Stimulated activated naive CD8-positive, alpha-beta T cell treated with anti-CD3 and anti-CD28 coated beads, Interleukin-15, amount 100 ng/mL, for 72 hours (primary cell): ENCODE data around the gene ABI3BP.

Experiments used
- ATAC-seq: fragments of 150-1000 bp; cut with Tn5 transposase; 2 replicates; pipeline ENCODE4 v1.10.0; 2021; ENCODE audit warnings: mild to moderate bottlenecking, moderate library complexity
- DNase-seq, 2 donors: peaks; one replicate each; pipeline ENCODE4 v3.0.0; 2021 to 2022
- H3K27ac Mint-ChIP-seq, 2 donors: one replicate each; pipeline ENCODE4 v1.8.0; 2022; ENCODE audit warnings: mild to moderate bottlenecking in 2 of 2, mixed read lengths in 2 of 2, moderate library complexity in 2 of 2
- H3K27me3 Mint-ChIP-seq: one replicate; pipeline ENCODE4 v1.8.0; 2022; ENCODE audit warnings: mixed read lengths
- H3K4me1 Mint-ChIP-seq: one replicate; pipeline ENCODE4 v1.8.0; 2022; ENCODE audit warnings: mild to moderate bottlenecking, mixed read lengths
- H3K4me3 Mint-ChIP-seq, 2 donors: one replicate each; pipeline ENCODE4 v1.8.0; 2022; ENCODE audit warnings: mild to moderate bottlenecking in 2 of 2, mixed read lengths in 2 of 2, moderate library complexity in 1 of 2
- H3K9me3 Mint-ChIP-seq, 2 donors: one replicate each; pipeline ENCODE4 v1.8.0; 2022; ENCODE audit warnings: mixed read lengths in 2 of 2

Gene ABI3BP

DNA sequence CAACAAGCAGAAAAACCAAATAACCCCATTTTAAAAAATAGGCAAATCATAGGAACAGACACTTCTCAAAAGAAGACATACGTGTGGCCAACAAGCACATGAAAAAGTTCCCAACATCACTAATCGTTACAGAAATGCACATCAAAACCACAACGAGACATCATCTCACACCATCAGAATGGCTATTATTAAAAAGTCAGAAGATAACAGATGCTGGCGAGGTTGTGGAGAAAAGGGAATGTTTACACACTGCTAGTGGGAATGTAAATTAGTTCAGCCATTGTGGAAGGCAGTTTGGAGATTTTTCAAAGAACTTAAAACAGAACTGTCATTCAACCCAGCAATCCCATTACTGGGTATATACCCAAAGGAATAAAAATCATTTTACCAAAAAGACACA lies 60.7 kb downstream of the ABI3BP start:
- no peaks in the 10 kb centered on the region for H3K9me3 Mint-ChIP-seq

DNA sequence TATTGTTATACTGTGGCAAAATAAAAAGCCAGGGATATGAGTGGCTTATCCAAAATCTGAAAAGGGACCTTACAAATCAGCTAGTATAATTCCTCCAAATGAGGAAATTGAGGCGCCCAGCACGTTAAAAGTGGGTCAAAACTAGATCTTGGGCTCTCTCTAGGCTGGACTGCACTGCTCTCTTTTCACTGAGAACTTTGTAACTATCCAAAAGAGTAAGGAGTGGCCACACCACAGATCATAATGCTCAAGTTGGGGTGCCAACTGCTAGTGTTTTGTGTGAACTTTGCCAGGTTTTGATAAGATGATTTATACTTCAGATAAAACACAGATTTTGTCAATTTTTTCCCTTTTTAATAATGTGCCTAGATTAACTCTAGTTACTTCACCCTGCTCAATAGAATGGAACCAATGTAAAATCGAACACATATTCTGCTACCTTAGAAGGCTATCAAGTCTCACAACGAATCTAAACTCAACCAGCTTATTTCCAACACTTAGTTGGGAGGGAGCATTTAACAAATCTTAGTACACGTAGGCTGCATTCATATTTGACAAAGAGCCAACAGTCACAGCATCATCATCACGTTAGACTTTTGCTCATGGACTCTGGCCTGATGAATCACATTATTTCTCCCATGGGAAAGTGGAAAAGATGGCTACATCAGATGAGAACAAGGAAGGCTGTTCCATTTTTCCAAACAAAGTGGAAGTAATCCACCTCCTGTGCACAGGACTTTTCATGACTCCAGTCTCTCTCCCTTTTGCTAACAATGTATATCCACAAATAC lies 64.4 kb downstream of the ABI3BP start:
- no peak for ATAC-seq
- Mint-ChIP-seq H3K9me3 (no peaks in the 10 kb centered on the region), H3K4me1 (no peaks in the 10 kb centered on the region), H3K27ac (no peak overlapping the region), H3K4me3 (no peak overlapping the region), H3K27me3 (peaks cover 6% of the 10 kb centered on the region)
- no peak for DNase-seq

More for the DNA sequence above, 60.7 kb downstream of the ABI3BP start:
- Mint-ChIP-seq H3K4me3 (no peak overlapping the region), H3K27ac (no peak overlapping the region), H3K4me1 (no peaks in the 10 kb centered on the region), H3K27me3 (peaks cover 6% of the 10 kb centered on the region)
- DNase-seq = no peak
- no peak for ATAC-seq

DNA sequence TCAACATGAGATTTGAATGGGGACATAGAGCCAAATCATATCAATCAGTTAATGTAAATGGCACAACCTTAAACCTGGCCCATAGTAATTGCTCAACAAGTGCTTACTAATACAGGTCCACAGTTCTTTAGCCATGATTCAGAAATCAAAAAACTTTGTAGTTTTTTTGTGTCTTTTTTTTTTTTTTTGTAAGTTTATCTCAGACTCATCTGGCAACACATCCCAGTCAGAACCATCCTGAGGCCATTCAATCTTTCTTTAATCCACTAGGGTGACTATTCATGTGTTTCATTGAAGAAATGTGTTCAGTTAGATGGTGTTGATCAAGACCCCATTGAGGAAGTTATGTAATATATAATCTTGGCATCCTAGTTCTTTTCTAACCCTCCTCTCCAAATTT lies 65.4 kb downstream of the ABI3BP start:
- H3K27ac Mint-ChIP-seq = no peak overlapping the region
- ATAC-seq = no peak

DNA sequence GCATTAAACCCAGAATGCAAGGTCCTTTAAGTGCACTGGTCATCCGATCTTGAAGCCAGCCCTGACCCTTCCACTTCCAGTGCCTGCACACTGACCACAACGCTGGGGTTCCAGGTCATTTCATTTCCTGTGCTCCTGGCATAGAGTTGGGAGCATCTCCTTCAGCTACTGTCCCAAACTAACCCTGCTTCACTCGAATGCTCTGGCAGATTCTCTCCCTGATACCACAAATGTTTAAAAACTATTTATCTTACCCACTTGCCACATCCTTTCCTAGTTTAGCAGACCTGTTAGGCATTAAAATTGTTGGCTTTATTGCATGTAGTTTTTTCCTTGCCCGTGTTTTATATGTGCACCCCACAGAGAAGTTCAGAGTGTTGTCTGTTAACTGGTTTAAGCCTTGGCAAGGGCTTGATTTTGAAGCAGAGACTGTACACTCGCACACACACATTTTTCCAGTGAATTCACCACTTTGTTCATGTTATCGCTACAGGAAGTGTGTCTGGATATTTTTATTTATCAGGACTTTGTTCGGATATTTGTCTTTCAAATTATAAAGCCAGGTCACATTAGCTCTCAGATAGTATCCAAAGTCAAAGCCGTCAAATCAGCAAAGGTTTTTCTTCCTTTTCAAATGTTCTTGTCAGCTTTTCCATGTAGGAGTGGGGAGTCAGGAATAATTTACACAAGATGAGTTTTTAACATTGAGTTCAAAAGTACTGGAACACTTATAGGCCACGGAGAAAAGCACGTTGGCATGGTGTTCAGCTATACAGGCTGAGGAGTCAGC lies 77.3 kb downstream of the ABI3BP start:
- Mint-ChIP-seq H3K4me3 (no peak overlapping the region), H3K27ac (no peak overlapping the region), H3K27me3 (no peaks in the 10 kb centered on the region), H3K9me3 (no peaks in the 10 kb centered on the region), H3K4me1 (no peaks in the 10 kb centered on the region)
- ATAC-seq (peak; percentile 18), DNase-seq (no peak)

More for the DNA sequence above, 65.4 kb downstream of the ABI3BP start:
- H3K27me3 Mint-ChIP-seq = peaks cover 6% of the 10 kb centered on the region
- H3K4me3 Mint-ChIP-seq = no peak overlapping the region
- H3K4me1 Mint-ChIP-seq = no peaks in the 10 kb centered on the region
- DNase-seq = no peak
- no peaks in the 10 kb centered on the region for H3K9me3 Mint-ChIP-seq

DNA sequence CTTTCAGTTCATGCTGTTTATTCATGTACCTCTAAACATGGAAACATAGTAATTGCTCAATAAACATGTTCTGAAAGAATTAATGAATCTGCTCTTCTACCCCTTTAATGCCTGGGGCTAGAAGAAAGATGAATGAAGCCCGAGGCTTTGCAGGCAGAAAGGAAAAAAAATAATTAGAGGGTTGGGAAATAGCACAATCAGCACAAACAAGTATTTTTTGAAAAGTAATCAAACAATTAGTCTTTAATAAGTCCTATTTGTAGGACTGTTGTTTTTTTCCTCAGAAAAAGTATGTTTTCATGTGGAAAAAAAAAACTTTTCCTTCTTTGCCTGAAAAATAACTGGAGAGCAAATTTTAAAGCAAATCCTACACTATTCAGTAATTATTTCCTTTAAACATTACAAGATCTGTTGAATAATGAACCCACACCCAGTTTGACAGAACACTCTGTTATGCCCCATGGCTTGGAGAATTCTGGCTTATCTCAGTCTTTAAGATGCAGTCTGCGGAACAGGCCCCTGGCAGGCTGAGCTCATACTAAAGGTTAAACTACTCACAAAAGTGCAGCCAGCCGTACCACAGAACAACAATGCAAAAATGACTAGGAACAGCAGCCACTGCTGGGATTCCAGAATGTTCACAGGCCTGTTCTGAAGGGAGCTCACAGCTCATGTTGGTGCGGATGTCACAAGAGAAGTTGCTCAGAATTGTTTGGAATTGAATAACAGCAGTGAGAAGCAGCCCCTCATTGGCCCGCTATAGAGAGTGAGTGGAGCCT lies 79.2 kb downstream of the ABI3BP start:
- no peaks in the 10 kb centered on the region for H3K4me1 Mint-ChIP-seq
- peak overlapping the region in 1 of 2 donors; percentile 54 for H3K27ac Mint-ChIP-seq
- H3K4me3 Mint-ChIP-seq = no peak overlapping the region
- H3K9me3 Mint-ChIP-seq = no peaks in the 10 kb centered on the region
- no peaks in the 10 kb centered on the region for H3K27me3 Mint-ChIP-seq
- no peak for DNase-seq
- ATAC-seq = no peak

DNA sequence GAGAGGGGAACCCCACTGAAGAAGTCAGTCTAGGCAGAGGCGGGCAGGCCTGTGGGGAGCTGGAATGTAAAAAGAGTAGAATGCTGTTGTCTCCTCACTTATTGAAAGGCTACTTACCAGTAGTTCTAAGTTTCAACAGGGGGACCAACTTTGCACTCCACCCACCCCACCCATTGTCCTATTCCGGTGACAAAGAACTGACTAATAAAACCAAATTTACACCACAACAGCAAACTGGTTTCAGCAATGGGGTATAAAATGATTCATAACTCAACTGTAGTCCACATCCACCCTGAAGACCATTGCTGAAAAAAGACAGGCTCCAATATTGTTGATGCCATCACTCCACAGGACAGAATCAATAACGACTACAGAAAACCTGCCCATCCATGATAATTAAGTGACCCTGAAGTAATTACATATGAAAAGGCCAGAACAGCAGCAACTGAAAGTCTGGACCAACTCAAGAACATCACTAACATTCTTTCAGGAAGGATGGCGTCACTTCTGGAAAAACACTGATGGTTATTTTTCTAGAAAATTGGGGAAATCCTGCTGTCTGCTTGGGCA lies 80.2 kb downstream of the ABI3BP start:
- Mint-ChIP-seq H3K4me3 (no peak overlapping the region), H3K27ac (no peak overlapping the region), H3K4me1 (no peaks in the 10 kb centered on the region), H3K27me3 (no peaks in the 10 kb centered on the region), H3K9me3 (no peaks in the 10 kb centered on the region)
- DNase-seq = no peak
- ATAC-seq = no peak

DNA sequence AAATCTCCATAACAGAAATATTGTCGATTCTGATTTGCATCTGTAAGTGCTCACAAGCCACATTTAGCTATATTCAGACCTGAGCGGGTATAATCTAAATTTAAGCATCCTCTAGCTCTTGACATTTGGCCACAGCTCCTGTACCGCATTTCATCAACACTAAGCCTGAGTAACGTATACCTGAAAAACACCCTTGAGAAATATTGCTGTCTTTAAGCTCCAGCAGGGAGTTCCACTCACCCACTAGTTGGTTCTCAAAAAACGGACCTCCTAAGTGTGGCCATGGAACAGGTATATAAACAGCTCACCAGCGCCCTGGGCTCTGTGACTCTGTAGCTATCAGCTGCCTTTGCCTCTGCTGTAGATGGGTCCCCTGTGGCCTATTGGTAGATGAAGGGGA lies 80.7 kb downstream of the ABI3BP start:
- Mint-ChIP-seq H3K4me1 (no peaks in the 10 kb centered on the region), H3K4me3 (no peak overlapping the region), H3K27me3 (no peaks in the 10 kb centered on the region), H3K27ac (no peak overlapping the region), H3K9me3 (no peaks in the 10 kb centered on the region)
- ATAC-seq = no peak
- no peak for DNase-seq

DNA sequence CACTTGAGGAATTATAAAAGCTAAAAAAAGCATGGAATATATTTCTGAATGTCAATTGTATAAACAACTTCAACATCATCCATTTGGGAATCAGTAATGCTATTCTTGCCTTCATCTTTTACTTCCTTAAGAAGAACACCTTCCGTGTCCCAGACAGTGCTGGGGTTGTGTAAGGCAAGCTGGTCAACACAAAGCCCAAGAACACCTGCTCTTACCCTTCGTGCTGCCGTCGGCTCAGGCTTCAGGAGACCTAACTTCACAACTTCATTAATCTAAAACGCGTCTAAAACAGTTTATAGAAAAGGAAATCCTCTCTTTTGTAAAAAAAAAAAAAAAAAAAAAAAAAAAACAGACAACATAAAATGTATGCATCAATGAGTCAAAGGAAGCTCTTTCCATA lies 81.3 kb downstream of the ABI3BP start:
- Mint-ChIP-seq H3K4me3 (no peak overlapping the region), H3K9me3 (no peaks in the 10 kb centered on the region), H3K27me3 (no peaks in the 10 kb centered on the region), H3K27ac (no peak overlapping the region), H3K4me1 (no peaks in the 10 kb centered on the region)
- no peak for DNase-seq
- ATAC-seq = no peak

DNA sequence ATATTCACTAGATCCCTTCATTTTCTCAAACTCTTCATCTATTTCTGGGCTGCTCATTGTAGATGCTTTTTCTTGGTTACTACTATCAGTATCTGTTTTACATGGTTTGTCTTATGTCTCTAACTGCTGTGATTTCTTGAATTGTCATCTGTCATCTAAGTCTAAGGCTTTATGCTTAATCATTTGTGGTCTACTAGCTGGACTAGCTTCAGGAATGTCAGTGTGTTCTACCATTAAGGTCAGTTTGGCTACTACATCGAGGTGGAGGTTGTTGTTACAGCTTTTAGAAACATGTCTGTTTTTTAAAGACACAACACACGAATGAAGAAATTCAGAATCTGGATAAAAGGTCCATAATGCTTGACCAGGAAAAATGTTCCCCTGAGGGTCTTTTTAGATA lies 82.2 kb downstream of the ABI3BP start:
- DNase-seq (no peak), ATAC-seq (no peak)
- H3K27ac Mint-ChIP-seq = no peak overlapping the region
- no peaks in the 10 kb centered on the region for H3K9me3 Mint-ChIP-seq
- no peaks in the 10 kb centered on the region for H3K4me1 Mint-ChIP-seq
- no peaks in the 10 kb centered on the region for H3K27me3 Mint-ChIP-seq
- H3K4me3 Mint-ChIP-seq = no peak overlapping the region

DNA sequence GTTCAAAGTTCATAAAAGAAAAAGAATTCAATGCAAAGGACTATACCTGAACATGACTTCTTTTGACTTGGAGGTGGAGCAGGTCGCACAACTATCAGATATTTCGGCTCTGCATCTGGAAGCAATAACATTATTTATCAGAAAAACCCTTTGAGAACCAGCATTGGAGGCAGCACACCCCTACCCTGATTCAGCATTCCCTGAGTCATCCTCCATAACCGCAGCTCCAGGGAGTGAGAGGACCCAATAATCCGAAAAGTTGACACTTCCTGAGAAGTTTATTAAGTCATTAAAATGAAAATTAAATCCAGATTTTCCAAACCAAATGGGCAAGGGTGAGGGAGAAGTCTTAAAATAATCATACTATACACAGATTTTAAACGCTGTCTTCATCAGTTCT lies 90.6 kb downstream of the ABI3BP start:
- Mint-ChIP-seq H3K9me3 (no peaks in the 10 kb centered on the region), H3K27ac (no peak overlapping the region), H3K4me3 (no peak overlapping the region), H3K27me3 (no peaks in the 10 kb centered on the region), H3K4me1 (peaks cover 5% of the 10 kb centered on the region)
- ATAC-seq (no peak), DNase-seq (no peak)

DNA sequence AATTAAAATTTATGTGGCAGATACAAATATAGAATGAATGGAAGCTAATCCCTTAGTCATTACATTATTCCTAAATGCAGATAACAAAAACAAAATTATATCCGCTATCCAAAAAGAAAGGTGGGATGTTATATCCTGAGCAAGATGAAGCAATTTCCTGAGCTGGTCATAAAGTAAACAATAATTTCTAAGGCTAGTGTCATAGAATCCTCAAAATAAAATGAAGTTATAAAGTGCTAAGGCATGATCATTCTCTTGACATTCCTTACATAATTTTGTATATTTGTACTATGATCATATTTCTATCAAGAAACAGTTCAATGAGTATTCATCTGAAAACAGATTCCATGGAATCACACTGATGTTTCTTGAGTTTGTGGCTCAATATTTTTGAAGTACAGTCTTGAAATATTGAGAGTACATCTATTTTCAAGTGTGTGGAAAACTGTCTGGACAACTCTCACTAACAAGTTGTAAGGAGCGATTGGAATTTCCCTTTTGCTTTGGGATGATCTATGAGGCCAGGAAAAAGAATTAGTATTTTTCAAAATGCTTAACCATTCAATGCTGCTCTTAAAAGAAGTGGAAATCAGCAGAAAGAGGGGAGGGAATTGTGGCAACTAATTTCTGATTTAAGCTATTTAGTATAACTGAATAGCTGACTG lies 92.4 kb downstream of the ABI3BP start:
- Mint-ChIP-seq H3K27ac (no peak overlapping the region), H3K4me3 (no peak overlapping the region), H3K4me1 (peaks cover 5% of the 10 kb centered on the region), H3K9me3 (no peaks in the 10 kb centered on the region), H3K27me3 (no peaks in the 10 kb centered on the region)
- DNase-seq (no peak), ATAC-seq (no peak)

DNA sequence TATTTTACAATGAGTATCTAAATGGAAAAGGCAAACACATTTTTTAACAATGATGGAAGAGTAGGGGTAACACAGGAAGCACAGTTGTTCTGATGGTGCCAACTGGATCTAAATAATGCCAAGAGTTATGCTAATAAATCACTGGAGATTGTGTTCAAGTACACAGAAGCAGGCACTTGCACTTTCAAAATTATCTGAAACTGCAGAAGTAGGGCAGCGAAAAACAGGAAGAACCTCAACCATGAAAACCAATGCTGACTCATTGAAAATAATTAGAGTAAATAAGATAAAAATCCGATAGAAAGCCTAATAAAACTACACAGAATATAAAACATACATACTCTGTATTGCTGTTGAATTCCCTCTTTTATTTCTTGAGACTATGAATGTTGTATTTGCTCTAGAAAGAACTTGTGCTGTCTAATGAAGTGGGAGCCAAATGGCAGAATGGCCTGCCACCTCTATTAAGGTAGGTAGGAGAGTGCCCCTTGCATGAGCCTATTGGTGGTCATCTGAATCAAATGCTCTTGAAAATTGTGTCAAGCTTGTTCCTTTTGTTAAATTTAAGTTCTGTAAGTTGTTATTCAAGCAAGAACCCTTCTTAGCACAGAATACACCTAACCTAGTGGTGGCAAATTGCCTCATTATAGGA lies 93.7 kb downstream of the ABI3BP start:
- no peak for ATAC-seq
- H3K27ac Mint-ChIP-seq = peak overlapping the region in 1 of 2 donors; percentile 31

DNA sequence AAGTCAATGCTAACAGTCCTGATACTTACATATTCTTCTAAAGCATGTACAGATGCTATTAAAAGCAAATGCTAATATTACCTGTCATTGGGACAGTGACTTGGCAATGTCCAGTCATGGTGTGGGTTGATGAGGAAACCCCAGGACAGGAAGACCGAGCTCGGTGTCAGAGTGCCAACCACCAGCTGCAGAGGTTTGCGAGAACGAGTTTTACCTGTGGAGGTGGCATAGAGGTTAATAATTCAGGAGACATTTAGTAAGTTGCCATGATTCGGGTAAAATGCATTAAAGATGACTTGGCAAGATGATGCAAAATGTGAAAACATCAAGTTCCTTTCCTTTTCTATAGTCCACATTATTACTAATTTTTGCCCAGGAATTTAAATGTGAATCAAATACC lies 94.5 kb downstream of the ABI3BP start:
- Mint-ChIP-seq H3K27ac (no peak overlapping the region), H3K27me3 (no peaks in the 10 kb centered on the region), H3K9me3 (no peaks in the 10 kb centered on the region), H3K4me3 (no peak overlapping the region), H3K4me1 (peaks cover 5% of the 10 kb centered on the region)
- DNase-seq (no peak), ATAC-seq (no peak)

More for the DNA sequence above, 93.7 kb downstream of the ABI3BP start:
- H3K27me3 Mint-ChIP-seq = no peaks in the 10 kb centered on the region
- H3K9me3 Mint-ChIP-seq = no peaks in the 10 kb centered on the region
- peaks cover 5% of the 10 kb centered on the region for H3K4me1 Mint-ChIP-seq
- DNase-seq = no peak
- H3K4me3 Mint-ChIP-seq = no peak overlapping the region

DNA sequence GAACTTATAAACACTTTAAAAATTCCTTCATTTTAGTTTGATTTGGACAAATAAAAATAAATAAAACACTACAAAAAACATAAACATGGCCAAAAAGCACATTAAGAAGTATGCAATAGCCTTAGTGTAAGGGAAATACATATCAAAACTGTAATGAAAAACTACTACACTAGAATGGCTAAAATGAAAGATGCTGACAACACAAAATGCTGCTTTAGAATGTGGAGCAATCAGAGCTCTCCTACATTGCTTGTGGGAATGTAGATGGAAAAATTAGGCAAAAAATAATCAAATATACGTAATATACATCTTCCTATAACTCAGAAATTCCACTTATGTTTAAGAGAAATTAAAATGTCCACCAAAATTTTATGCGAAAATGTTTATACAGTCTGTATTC lies 96.2 kb downstream of the ABI3BP start:
- Mint-ChIP-seq H3K4me3 (no peak overlapping the region), H3K27ac (no peak overlapping the region), H3K4me1 (peaks cover 5% of the 10 kb centered on the region), H3K27me3 (no peaks in the 10 kb centered on the region), H3K9me3 (no peaks in the 10 kb centered on the region)
- no peak for DNase-seq
- ATAC-seq = no peak

DNA sequence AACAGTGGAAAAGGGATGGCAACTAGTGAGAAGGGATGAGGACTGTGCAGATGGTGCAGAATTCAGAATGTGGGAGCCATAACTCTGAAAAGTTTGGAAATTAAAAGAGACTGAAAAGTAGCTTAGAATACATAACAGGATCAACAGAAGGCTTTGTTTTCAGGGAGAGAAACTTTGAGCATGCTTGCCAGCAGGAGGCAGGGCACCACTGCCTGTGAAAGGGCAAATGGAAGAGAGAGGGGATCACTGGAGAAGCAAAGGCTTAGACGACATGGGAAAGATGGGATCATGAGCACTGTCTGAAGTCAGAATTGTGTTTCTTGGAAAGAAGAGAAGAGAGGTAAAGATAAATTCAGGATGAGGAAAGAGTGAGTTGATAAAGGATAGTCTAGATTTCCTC lies 99.6 kb downstream of the ABI3BP start:
- DNase-seq (no peak), ATAC-seq (no peak)
- Mint-ChIP-seq H3K4me1 (peaks cover 4% of the 10 kb centered on the region), H3K9me3 (no peaks in the 10 kb centered on the region), H3K27me3 (peaks cover 10% of the 10 kb centered on the region), H3K4me3 (no peak overlapping the region), H3K27ac (peak overlapping the region in 1 of 2 donors; percentile 9)
